Left lung (tissue), 10 donors: Measurements from ENCODE around the gene TSHB. TPM values are rescaled to one million over a fixed set of nuclear protein-coding genes. Genes with fewer than 3 reads are reported as not detected.

Source experiments
- ATAC-seq: fragments of 200-7000 bp; cut with Tn5 transposase; one replicate; pipeline ENCODE4 v1.9.1; 2020; ENCODE audit warnings: moderate library complexity
- DNase-seq, 4 donors: peaks; one replicate each; pipeline ENCODE4 v3.0.0-alpha.2; 2013 to 2020
- H3K27ac ChIP-seq, 2 donors: fragments of 200-600 bp; sonication (generic) in 1 of 2; one replicate each; pipeline versions ENCODE4 v1.5.0 to v1.8.0; 2020 to 2021
- H3K27me3 ChIP-seq, 2 donors: fragments of 200-600 bp; sonication (generic) in 1 of 2; one replicate each; pipeline versions ENCODE4 v1.5.0 to v1.8.0; 2020 to 2021
- H3K36me3 ChIP-seq, 2 donors: fragments of 200-600 bp; sonication (generic) in 1 of 2; one replicate each; pipeline versions ENCODE4 v1.5.0 to v1.8.0; 2020 to 2021
- H3K4me1 ChIP-seq, 2 donors: fragments of 200-600 bp; one replicate each; pipeline ENCODE4 v1.8.0; 2021
- H3K4me3 ChIP-seq, 2 donors: fragments of 200-600 bp; sonication (generic) in 1 of 2; one replicate each; pipeline versions ENCODE4 v1.5.0 to v1.8.0; 2020 to 2021; ENCODE audit warnings: mild to moderate bottlenecking in 1 of 2
- H3K9me3 ChIP-seq, 2 donors: fragments of 200-600 bp; sonication (generic) in 1 of 2; one replicate each; pipeline versions ENCODE4 v1.5.0 to v1.8.0; 2020 to 2021
- CTCF ChIP-seq, 2 donors: fragments of 200-600 bp; sonication (generic) in 1 of 2; IDR thresholded peaks; one replicate each; pipeline versions ENCODE4 v1.5.0 to v1.8.0; 2021; ENCODE audit warnings: antibody characterized with exemption in 2 of 2
- intact Hi-C, 2 donors: fragments of 100-400 bp; cut with DNase I; formaldehyde crosslinking; loops; one replicate each; pipeline versions ENCODE4 v1.11.2 to v1.14.2; 2022
- polyA plus RNA-seq, 6 donors: library from polyadenylated mRNA; unstranded; fragments of 120-200 nt; gene quantifications; one replicate each; pipeline ENCODE4 v1.2.1, GENCODE V29; 2013; ENCODE audit not compliant: insufficient read length in 6 of 6
- total RNA-seq, 2 donors: library from RNA; stranded (reverse); fragmentation: NEBNext Ultra II Directional; extraction: Animal tissue kit (Norgen Biotek cat#: 25700); gene quantifications; one replicate each; pipeline ENCODE4 v1.2.1, GENCODE V29; 2021
- donor health status: DM: no; HTN: yes; CAD: no.
- donor health status: DM: no; HTN: no; CAD: no.

The TSHB gene
- total and polyA plus RNA-seq, 8 donors, result not detected

GRCh38 chr1:115041654-115042053 lies 12.0 kb downstream of the TSHB start:
- H3K36me3 ChIP-seq, result no peaks in the 10 kb centered on the region
- no peak overlapping the region for H3K27ac ChIP-seq
- no peak overlapping the region for H3K4me3 ChIP-seq
- H3K4me1 ChIP-seq, result no peaks in the 10 kb centered on the region
- TF ChIP-seq CTCF (IDR thresholded peaks at IDR 0.05), result no peak
- intact Hi-C loops, result no loop called here
- DNase-seq (no peak), ATAC-seq (peak; percentile 59)
- H3K9me3 ChIP-seq, result no peaks in the 10 kb centered on the region
- H3K27me3 ChIP-seq, result no peaks in the 10 kb centered on the region

GRCh38 chr1:115046751-115047150 lies 17.1 kb downstream of the TSHB start:
- Histone ChIP-seq H3K36me3 (peaks cover 0 to 16% of the 10 kb centered on the region in 2 donors), H3K4me1 (no peaks in the 10 kb centered on the region), H3K4me3 (no peak overlapping the region), H3K27ac (no peak overlapping the region), H3K9me3 (no peaks in the 10 kb centered on the region), H3K27me3 (no peaks in the 10 kb centered on the region)
- no peak for DNase-seq
- intact Hi-C loops, result no loop called here
- TF ChIP-seq CTCF (IDR thresholded peaks at IDR 0.05), result no peak
- ATAC-seq, result no peak

- H3K4me3 ChIP-seq, result no peak overlapping the region
- H3K27me3 ChIP-seq, result no peaks in the 10 kb centered on the region
- H3K27ac ChIP-seq, result no peak overlapping the region
- DNase-seq (no peak), ATAC-seq (no peak)
- intact Hi-C loops, result loop anchor here in 1 of 2 donors (10.0 kb wide), 1 partner anchor 67 kb away; no protein-coding TSS in a partner anchor
- peaks cover 0 to 22% of the 10 kb centered on the region in 2 donors for H3K36me3 ChIP-seq
- no peaks in the 10 kb centered on the region for H3K4me1 ChIP-seq
- TF ChIP-seq CTCF (IDR thresholded peaks at IDR 0.05), result no peak
- no peaks in the 10 kb centered on the region for H3K9me3 ChIP-seq
Measured at GRCh38 chr1:115051850-115052249, 22.2 kb downstream of the TSHB start.

GRCh38 chr1:115052454-115053083 lies 22.9 kb downstream of the TSHB start:
- intact Hi-C loops, result loop anchor here in 1 of 2 donors (10.0 kb wide), 1 partner anchor 68 kb away; no protein-coding TSS in a partner anchor
- peak; percentile 97 for ATAC-seq
- TF ChIP-seq CTCF (IDR thresholded peaks at IDR 0.05), result peak; percentile 91 to 92

GRCh38 chr1:115056395-115056798 lies 26.8 kb downstream of the TSHB start:
- no peak overlapping the region for H3K4me3 ChIP-seq
- H3K27me3 ChIP-seq, result no peaks in the 10 kb centered on the region
- no peaks in the 10 kb centered on the region for H3K9me3 ChIP-seq
- DNase-seq (peak in 3 of 4 donors; percentile 25 to 43 (median 40)), ATAC-seq (peak; percentile 60)
- no peaks in the 10 kb centered on the region for H3K4me1 ChIP-seq
- no peak overlapping the region for H3K27ac ChIP-seq
- intact Hi-C loops, result loop anchor here in 1 of 2 donors (10.0 kb wide), 1 partner anchor 72 kb away; no protein-coding TSS in a partner anchor
- H3K36me3 ChIP-seq, result peaks cover 0 to 23% of the 10 kb centered on the region in 2 donors
- TF ChIP-seq CTCF (IDR thresholded peaks at IDR 0.05), result no peak

More at GRCh38 chr1:115052454-115053083, 22.9 kb downstream of the TSHB start:
- Histone ChIP-seq H3K9me3 (no peaks in the 10 kb centered on the region), H3K27me3 (no peaks in the 10 kb centered on the region), H3K36me3 (peaks cover 0 to 29% of the 10 kb centered on the region in 2 donors), H3K27ac (no peak overlapping the region), H3K4me1 (no peaks in the 10 kb centered on the region), H3K4me3 (no peak overlapping the region)
- DNase-seq, result peak in 1 of 4 donors; percentile 40
